Measurements from ENCODE around the gene TBXAS1.
"Not testable (repeated sequence)": the region's sequence is repeated elsewhere in the genome, so short reads cannot be mapped to it uniquely, and the experiment has no call there.

DNA sequence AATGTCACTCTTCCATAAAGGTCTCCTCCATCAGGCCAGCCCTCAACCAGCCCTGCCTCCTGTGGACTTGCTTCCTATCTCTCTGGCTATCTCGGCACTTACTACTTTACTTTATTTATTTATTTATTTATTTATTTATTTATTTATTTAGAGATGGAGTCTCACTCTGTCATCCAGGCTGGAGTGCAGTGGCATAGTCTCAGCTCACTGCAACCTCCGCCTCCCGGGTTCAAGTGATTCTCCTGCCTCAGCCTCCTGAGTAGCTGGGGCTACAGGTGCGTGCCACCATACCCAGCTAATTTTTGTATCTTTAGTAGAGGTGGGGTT lies 14.1 kb downstream of the TBXAS1 start:
- TF ChIP-seq POLR2A, CTCF (IDR thresholded peaks at IDR 0.05): not testable (repeated sequence)

Measured in heart left ventricle (tissue), 13 donors.